Endodermal cell (in vitro differentiated cells): ENCODE data around the gene MRGPRD. TPM values are rescaled to one million over a fixed set of nuclear protein-coding genes. Genes with fewer than 3 reads are reported as not detected.

Source experiments
- DNase-seq: peaks from one replicate; pipeline ENCODE4 v3.0.0-alpha.2; 2017
- H3K27ac ChIP-seq: 2 replicates; pipeline ENCODE4 v1.5.1; 2013; ENCODE audit warnings: mild to moderate bottlenecking, low read depth, low read length, moderate library complexity
- H3K27me3 ChIP-seq: 2 replicates; pipeline ENCODE4 v1.6.1; 2013; ENCODE audit warnings: mild to moderate bottlenecking, low read length, moderate library complexity; ENCODE audit not compliant: insufficient read depth, control insufficient read depth, poor library complexity, severe bottlenecking
- H3K36me3 ChIP-seq: 2 replicates; pipeline ENCODE4 v1.7.0; 2013; ENCODE audit warnings: mild to moderate bottlenecking, low read length, moderate library complexity; ENCODE audit not compliant: control insufficient read depth, insufficient read depth
- H3K4me1 ChIP-seq: one replicate; pipeline ENCODE4 v1.7.0; 2013; ENCODE audit warnings: low read length; ENCODE audit not compliant: control insufficient read depth, insufficient read depth
- H3K4me3 ChIP-seq: 2 replicates; pipeline ENCODE4 v1.5.1; 2013; ENCODE audit warnings: mild to moderate bottlenecking, low read length, moderate library complexity
- H3K9ac ChIP-seq: 2 replicates; pipeline ENCODE4 v1.6.1; 2013; ENCODE audit warnings: mild to moderate bottlenecking, low read length, moderate library complexity; ENCODE audit not compliant: poor library complexity, severe bottlenecking; ENCODE audit errors: extremely low read depth
- H3K9me3 ChIP-seq: 2 replicates; pipeline ENCODE4 v1.6.1; 2013; ENCODE audit warnings: mild to moderate bottlenecking, low read length, moderate library complexity; ENCODE audit not compliant: control insufficient read depth
- H3K27ac Mint-ChIP-seq: 2 replicates; pipeline ENCODE4 v1.8.0; 2020; ENCODE audit warnings: mixed read lengths
- H3K27me3 Mint-ChIP-seq: 2 replicates; pipeline ENCODE4 v1.8.0; 2021; ENCODE audit warnings: mild to moderate bottlenecking, mixed read lengths; ENCODE audit not compliant: insufficient read depth
- H3K36me3 Mint-ChIP-seq: 2 replicates; pipeline ENCODE4 v1.8.0; 2020; ENCODE audit warnings: low read depth, mixed read lengths
- H3K4me1 Mint-ChIP-seq: 2 replicates; pipeline ENCODE4 v1.8.0; 2020; ENCODE audit warnings: mixed read lengths
- H3K4me3 Mint-ChIP-seq: 2 replicates; pipeline ENCODE4 v1.8.0; 2020; ENCODE audit warnings: mild to moderate bottlenecking, moderate library complexity, mixed read lengths
- H3K9me3 Mint-ChIP-seq: 2 replicates; pipeline ENCODE4 v1.8.0; 2020; ENCODE audit warnings: mild to moderate bottlenecking, mixed read lengths
- CTCF ChIP-seq: fragments of 200-600 bp; sonication (generic); conservative IDR thresholded peaks from 2 replicates; pipeline ENCODE4 v1.5.0; 2021; ENCODE audit warnings: antibody characterized with exemption, mild to moderate bottlenecking
- WGBS, 2 experiments: methylation state at CpG; one replicate each; pipeline versions ENCODE4 v1.1.5 to v1.1.7; 2013; ENCODE audit warnings: missing lambda C conversion rate in 2 of 2, mixed read lengths in 1 of 2; ENCODE audit not compliant: insufficient coverage in 1 of 2, insufficient read length in 1 of 2; 5-methylcytosine and 5-hydroxymethylcytosine counted together
- total RNA-seq, 2 donors: library from RNA; stranded (reverse); fragmentation: NEBNext Ultra II Directional in 1 of 2; extraction: Animal tissue kit (Norgen Biotek cat#: 25700) in 1 of 2; gene quantifications; 2 replicates in 1 of 2; 3 replicates in 1 of 2; pipeline ENCODE4 v1.2.1, GENCODE V29; 2021

MRGPRD gene
- total RNA-seq, 2 donors from 2014 or later, result not detected

DNA sequence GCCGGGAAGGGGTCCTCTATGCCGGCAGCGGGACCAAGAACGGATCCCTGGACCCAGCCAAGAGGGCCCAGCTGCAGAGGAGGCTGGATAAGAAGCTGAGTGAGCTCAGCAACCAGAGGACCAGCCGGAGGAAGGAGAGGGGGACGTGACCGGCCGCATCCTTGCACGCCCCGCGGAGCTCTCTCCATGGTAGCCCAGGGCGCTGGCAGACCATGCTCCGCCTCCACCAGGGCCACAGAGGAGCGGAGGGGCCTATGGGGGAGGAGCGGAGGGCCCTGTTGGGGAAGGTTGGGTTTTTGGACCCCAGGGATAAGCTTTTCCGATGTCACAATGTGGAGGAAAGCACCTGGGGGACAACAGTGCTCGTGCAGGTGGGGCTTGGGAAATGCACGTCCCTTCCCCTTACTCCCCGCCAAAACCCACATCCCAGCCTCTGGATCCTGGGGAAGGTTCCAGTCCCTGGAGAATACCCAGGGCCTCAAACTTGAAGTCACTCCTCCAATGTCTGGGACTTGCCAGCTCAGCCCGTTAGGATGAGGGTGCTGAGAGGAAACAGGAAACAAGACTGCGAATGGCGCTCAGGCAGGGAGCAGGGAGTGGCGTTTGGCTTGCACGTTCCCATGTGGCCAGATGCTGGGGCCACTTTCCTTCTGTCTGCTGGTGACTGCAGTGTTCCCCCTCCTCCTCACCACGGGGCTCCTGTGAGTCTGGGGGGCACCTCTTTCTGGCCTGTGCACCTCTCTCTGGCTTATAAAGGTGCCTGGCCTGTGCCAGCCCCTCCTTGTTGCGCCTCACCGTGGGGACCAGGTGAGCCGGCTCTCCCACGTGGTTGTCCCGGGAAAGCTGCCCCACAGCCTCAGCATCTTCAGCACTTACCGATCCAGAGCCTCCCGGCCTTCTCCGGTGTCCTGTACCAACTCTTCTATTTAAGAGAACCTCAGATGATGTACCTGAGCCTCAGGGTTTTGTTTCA, 40.9 kb downstream of the MRGPRD start:
- no peak for TF ChIP-seq CTCF
- no peak overlapping the region for H3K4me3 Mint-ChIP-seq
- H3K27ac Mint-ChIP-seq, result no peak overlapping the region
- H3K4me1 ChIP-seq, result no peaks in the 10 kb centered on the region
- H3K27me3 ChIP-seq, result no peaks in the 10 kb centered on the region
- no peaks in the 10 kb centered on the region for H3K27me3 Mint-ChIP-seq
- H3K9ac ChIP-seq, result no peak overlapping the region
- H3K4me1 Mint-ChIP-seq, result no peaks in the 10 kb centered on the region
- no peak overlapping the region for H3K27ac ChIP-seq
- H3K36me3 Mint-ChIP-seq, result peaks cover 34% of the 10 kb centered on the region
- H3K9me3 ChIP-seq, result no peaks in the 10 kb centered on the region
- peaks cover 25% of the 10 kb centered on the region for H3K36me3 ChIP-seq
- no peak for DNase-seq
- no peak overlapping the region for H3K4me3 ChIP-seq
- H3K9me3 Mint-ChIP-seq, result no peaks in the 10 kb centered on the region
- 89 to 93% methylated on average over 19 to 33 of the region's 33 CpGs for WGBS, 2 experiments

DNA sequence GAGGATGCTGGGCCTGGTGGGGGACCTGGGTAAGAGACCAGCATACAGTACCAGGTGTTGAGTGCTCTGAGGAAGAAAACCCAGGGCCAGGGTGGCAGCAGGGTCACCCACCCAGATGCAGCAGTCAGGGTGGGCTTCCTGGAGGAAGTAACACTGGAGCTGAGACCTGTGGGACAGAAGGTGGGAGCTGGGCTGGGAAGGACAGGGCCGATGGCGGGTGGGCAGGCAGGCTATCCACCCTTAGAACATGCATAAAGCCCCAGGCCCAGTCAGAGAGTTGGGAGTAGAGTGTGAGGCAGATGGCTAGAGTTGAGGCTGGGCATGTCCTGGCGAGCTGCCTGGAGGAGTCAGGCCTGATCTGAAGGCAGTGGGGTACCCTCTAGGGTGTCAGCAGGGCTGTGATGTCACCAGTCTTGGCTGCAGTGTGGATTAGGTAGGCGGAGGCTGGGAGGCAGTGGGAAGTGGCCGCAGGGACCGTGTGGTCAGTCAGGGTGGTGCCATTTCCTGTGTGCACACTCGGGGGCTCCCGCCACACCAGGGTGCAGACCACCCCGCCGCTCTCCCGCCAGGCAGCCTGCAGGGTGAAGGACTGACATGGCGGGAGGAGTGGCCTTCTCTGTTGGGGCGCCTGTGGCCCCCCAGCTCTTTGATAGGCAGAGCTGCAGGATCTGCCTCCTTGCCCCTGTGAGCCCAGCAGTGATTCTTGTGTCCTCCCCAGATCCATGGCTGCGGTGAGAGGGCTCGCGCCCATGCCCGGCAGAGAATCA, 41.8 kb downstream of the MRGPRD start:
- H3K9me3 ChIP-seq, result no peaks in the 10 kb centered on the region
- H3K4me3 ChIP-seq, result no peak overlapping the region
- no peaks in the 10 kb centered on the region for H3K4me1 Mint-ChIP-seq
- H3K27ac ChIP-seq, result no peak overlapping the region
- H3K9me3 Mint-ChIP-seq, result no peaks in the 10 kb centered on the region
- no peak overlapping the region for H3K4me3 Mint-ChIP-seq
- peaks cover 32% of the 10 kb centered on the region for H3K36me3 ChIP-seq
- DNase-seq, result no peak
- TF ChIP-seq CTCF, result no peak
- no peaks in the 10 kb centered on the region for H3K4me1 ChIP-seq
- no peaks in the 10 kb centered on the region for H3K27me3 Mint-ChIP-seq
- H3K9ac ChIP-seq, result no peak overlapping the region
- H3K27ac Mint-ChIP-seq, result no peak overlapping the region
- WGBS, 2 experiments, result 89 to 93% methylated on average over 12 to 17 of the region's 17 CpGs
- peaks cover 40% of the 10 kb centered on the region for H3K36me3 Mint-ChIP-seq
- no peaks in the 10 kb centered on the region for H3K27me3 ChIP-seq

- Mint-ChIP-seq H3K36me3 (peaks cover 40% of the 10 kb centered on the region), H3K9me3 (no peaks in the 10 kb centered on the region), H3K27ac (no peak overlapping the region), H3K4me1 (no peaks in the 10 kb centered on the region), H3K27me3 (no peaks in the 10 kb centered on the region), H3K4me3 (no peak overlapping the region)
- DNase-seq, result no peak
- no peak overlapping the region for H3K27ac ChIP-seq
- WGBS, 2 experiments, result 90 to 92% methylated on average over 17 to 18 of the region's 18 CpGs
- H3K9ac ChIP-seq, result no peak overlapping the region
- H3K27me3 ChIP-seq, result no peaks in the 10 kb centered on the region
- TF ChIP-seq CTCF, result no peak
- no peak overlapping the region for H3K4me3 ChIP-seq
- no peaks in the 10 kb centered on the region for H3K4me1 ChIP-seq
- H3K9me3 ChIP-seq, result no peaks in the 10 kb centered on the region
- H3K36me3 ChIP-seq, result peaks cover 33% of the 10 kb centered on the region
Observed at GRCh38 chr11:68938088-68938487, 42.7 kb downstream of the MRGPRD start.
